T-helper 2 cell treated with Interferon-gamma antibody and Interleukin-4, amounts not matched to agents 100 ng/mL and 5 ng/mL, for 36 hours (primary cell): ENCODE results near the gene UBE2N. TPM values are rescaled to one million over a fixed set of nuclear protein-coding genes. Genes with fewer than 3 reads are reported as not detected.

Source experiments
- intact Hi-C: fragments of 100-400 bp; cut with micrococcal nuclease; formaldehyde crosslinking; loops from one replicate; pipeline ENCODE4 v1.15.1; 2023
- total RNA-seq: library from RNA; stranded (reverse); gene quantifications from 2 replicates; pipeline ENCODE4 v1.2.3, GENCODE V29; 2022

UBE2N gene
- total RNA-seq = 195 and 203 TPM in 2 replicates

DNA sequence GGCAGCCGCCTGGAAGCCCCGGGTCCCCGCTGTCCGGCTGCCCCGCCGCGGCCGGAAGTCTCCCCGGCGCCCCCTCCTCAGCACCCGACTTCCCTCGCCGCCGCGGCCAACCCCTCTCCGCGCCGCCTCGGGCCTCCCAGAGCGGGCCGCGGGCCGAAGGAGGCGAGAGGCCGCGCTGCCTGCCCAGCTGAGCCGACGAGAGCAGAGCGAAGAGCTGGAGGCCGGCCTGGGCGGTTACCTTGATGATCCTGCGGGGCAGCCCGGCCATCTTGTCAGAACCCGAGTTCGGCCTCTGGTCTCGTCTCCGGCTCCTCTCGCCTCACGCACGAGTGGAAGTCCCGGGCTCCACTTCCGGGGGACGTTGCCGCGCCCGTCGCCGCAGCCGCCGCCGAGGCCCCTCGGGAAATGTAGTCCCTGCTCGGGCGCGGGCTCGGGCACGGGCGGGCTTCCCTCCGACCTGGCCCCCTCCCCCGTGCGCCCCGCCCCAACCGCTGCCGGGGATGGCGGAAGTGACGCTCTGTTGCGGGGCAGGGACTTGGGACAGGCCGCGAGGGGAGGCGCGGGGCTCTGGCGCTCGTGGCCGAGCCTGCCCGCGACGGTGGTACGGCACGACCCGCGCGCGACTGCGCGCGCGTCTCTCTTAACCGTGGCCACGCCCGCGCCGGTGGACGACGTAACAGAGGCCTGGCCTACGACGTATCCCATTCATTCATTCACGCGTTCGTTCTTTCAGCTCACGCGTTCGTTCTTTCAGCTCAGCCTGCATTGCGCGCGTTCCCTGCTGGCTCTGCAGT is at the start of gene UBE2N:
UBE2N (minus strand) TSS at position 331 of the 794 bp plus-strand sequence; CDS start at position 268, 63 bp downstream.
- intact Hi-C loops = loop anchor here (1.0 to 5.0 kb wide), 8 partner anchors 23 to 1295 kb away; partner anchors contain the start of genes CEP83, CRADD, EEA1 and MRPL42

GRCh38 chr12:93484315-93484981 is 42.7 kb upstream of the UBE2N start:
- intact Hi-C loops = no loop called here

DNA sequence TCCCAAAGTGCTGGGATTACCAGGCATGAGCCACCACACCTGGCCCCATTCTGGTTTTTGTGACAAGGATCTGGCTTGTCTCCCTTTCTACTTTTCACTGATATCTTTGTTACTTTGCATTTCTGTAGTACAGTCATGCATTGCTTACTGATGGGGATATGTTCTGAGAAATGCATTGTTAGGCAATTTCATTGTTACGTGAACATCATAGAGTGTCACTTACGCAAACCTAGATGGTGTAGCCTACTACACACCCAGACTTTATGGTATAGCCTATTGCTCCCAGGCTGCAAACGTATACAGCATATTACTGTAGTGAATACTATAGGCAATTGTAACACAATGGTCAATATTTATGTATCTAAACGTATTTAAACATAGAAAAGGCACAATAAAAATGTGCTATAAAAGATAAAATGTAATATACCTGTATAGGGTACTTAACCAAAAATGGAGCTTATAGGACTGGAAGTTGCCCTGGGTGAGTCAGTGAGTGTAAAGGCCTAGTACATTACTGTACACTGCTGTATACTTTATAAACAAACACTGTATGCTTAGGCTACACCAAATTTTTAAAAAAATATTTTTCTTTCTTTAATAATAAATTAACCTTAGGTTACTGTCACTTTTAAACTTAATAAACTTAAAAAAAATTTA is 41.5 kb upstream of the UBE2N start:
- intact Hi-C loops = no loop called here

GRCh38 chr12:93482721-93483120 is 41.0 kb upstream of the UBE2N start:
- intact Hi-C loops = no loop called here

DNA sequence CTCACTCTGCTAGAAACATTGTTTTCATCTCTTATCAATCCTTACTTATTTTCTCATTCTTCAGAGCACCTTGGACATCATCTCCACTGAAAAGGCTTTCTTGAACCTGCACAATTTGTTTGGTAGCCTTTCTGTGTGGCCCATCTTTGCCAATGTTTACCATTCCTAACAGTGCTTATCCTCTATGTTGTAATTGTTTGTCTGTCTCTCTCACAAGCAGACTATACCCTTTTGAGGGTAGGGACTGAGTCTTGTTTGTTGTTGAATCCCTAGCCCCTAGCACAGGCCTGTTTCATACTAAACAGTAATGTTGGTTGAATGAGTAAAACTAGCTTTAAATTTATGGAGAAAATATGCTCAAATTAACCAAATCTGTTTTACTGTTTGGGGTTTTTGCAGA is 34.8 kb upstream of the UBE2N start:
- intact Hi-C loops = no loop called here

DNA sequence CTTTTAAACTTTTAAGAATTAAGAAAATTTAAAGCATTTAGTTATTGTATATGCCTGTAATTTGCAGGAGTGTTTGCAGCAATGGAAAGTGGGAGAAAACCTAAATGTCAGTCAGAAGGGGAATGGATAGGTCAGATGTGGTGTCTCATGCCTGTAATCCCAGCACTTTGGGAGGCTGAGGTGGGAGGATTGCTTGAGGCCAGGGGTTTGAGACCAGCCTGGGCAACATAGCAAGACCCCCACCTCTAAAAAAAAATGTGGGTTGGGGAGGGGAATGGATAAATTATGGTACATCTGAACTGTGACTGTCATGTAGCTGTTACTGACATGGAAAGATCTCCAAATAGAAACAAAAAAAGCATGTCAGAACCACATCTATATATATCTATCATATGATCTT is 27.6 kb upstream of the UBE2N start:
- intact Hi-C loops = no loop called here

DNA sequence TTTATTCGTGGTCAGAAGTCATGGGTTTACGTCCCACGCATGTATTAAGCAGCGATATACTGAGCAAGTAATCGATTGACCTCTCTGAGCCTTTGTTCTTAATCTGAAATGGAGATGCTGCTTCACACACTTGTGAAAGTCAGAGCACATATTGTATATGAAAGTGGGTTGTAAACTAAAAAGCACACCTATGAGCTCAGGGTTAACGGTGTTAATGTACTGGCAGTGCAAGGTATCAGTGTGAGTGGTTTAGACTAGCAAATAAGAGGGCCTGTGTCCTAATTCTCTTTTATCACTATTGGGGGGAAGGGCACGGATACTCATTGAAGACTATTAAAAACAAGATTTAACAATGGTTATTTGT is 26.2 kb upstream of the UBE2N start:
- intact Hi-C loops = no loop called here

DNA sequence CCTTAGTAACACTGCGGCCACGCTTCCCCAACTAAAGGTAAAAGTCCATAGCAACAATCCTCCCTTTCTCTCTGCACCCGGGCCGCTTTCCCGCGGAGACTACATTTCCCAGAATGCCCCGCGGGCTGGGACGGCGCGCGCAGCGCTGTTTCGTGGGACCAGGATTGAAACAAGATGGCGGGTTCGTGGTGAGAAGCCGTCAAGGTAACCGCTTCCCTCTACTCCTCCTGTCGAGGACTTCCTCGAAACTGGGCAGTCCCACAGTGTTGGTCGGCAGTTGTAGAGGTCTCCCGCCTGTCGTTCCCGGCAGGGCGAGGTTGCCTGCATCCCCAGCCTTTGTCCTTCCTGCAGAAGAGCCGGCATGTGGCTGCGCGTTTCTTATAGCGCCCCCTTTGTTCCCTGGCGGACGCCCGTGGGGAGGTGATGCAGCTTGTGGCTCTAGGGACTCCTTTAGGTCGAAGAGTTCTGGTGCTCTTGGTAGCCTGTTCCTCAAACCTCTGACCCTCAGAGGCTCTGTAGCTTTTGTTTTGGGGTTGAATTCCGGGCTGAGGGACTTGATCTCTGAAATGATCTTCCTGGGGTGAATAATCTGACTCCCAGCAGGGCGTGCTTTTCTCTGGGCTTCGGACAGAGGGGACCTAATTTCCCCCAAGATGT is 25.7 kb upstream of the UBE2N start, which contains the start of gene MRPL42:
MRPL42 (plus strand) TSS at position 164 of the 657 bp plus-strand sequence. CDS start 1,772 bp downstream, outside the sequence.
- intact Hi-C loops = loop anchor here (1.0 to 2.0 kb wide), 7 partner anchors 25 to 1751 kb away; partner anchors contain the start of genes CRADD, EEA1 and NUDT4

DNA sequence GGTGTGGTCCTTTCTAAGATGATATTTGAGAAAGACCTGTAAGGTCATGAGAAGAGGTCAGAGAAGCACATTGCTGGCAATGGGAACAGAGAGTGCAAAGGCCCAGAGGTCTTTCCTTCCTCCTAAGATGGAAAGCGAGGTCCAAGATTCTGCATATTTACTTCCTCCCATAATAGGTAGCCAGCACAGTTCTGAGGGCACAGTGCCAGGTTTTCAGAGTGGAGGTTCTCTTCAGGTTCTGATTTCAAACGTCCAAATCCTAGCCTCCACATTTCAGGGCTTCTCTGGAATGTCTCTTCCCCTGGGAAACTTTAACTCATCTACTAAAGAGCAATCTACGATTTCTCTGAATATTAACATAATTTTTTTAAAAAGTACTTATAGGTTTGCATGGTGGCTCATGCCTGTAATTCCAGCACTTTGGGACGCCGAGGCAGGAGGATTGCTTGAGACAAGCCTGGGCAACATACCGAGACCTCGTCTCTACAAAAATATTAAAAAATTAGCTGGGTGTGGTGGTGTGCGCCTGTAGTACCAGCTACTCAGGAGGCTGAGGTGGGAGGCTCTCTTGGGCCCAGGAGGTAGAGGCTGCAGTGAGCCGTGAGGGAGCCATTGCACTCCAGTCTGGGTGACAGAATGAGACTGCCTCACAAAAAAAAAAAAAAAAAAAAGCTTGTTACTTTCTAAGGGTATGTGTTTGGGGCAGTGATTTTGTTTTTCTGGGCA is 25.0 kb upstream of the UBE2N start:
- intact Hi-C loops = loop anchor here (1.0 to 2.0 kb wide), 7 partner anchors 24 to 1752 kb away; partner anchors contain the start of genes CRADD, EEA1 and NUDT4

GRCh38 chr12:93465841-93466240 is 24.1 kb upstream of the UBE2N start:
- intact Hi-C loops = loop anchor here (2.0 kb wide), 3 partner anchors 89 to 1753 kb away; partner anchors contain the start of genes CRADD and NUDT4

- intact Hi-C loops = no loop called here
These were observed 19.8 kb upstream of the UBE2N start for GRCh38 chr12:93461503-93461902.

- intact Hi-C loops = no loop called here
These were observed 19.2 kb upstream of the UBE2N start for GRCh38 chr12:93460902-93461301.

DNA sequence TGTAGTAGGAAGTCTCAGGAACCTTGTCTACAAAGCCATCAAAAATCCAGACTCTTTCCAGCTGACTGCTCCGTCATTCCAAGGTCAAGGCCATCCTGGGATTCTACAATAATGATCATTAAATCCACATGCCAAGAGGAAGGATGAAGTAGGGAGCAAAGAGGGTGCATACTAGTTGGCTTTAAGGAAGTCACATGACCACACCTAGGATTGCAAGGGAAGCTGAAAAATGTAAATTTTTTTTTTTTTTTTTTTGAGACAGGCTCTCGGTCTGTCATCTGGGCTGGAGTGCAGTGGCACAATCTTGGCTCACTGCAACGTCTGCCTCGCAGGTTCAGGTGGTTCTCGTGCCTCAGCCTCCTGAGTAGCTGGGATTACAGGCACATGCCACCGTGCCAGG is 18.3 kb upstream of the UBE2N start:
- intact Hi-C loops = no loop called here

GRCh38 chr12:93459097-93459496 is 17.4 kb upstream of the UBE2N start:
- intact Hi-C loops = no loop called here

DNA sequence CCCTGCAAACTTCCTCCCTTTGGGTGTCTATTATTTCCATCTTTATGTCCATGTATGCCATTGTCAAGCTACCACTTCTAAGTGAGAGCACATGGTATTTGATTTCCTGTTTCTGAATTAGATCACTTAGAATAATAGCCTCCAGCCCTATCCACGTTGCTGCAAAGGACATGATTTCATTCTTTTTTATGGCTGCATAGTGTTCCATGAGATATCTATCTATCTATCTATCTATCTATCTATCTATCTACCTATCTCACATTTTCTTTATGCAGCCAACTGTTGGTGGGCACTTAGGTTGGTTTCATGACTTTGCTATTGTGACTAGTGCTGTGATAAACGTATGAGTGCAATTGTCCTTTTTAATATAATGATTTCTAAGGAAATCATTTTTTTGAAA is 14.3 kb upstream of the UBE2N start:
- intact Hi-C loops = no loop called here

- intact Hi-C loops = no loop called here
These were observed 11.9 kb upstream of the UBE2N start for GRCh38 chr12:93453633-93454032.

- intact Hi-C loops = no loop called here
These were observed 9.8 kb upstream of the UBE2N start for GRCh38 chr12:93451423-93452158.

- intact Hi-C loops = no loop called here
These were observed 7.5 kb upstream of the UBE2N start for GRCh38 chr12:93449277-93449676.

GRCh38 chr12:93448796-93449195 is 7.0 kb upstream of the UBE2N start:
- intact Hi-C loops = no loop called here
